Gastrocnemius medialis (tissue), 4 donors: ENCODE results near the gene ARHGAP40.

ENCODE experiments used
- POLR2A ChIP-seq, 2 donors: fragments of 450-650 bp; IDR thresholded peaks; one replicate each; pipeline ENCODE4 v1.6.1; 2017; ENCODE audit warnings: antibody characterized with exemption in 2 of 2, mild to moderate bottlenecking in 2 of 2, moderate library complexity in 2 of 2
- TF ChIP-seq, protein P1 (sequence below), 5 experiments: fragments of 450-650 bp in 3 of 5; fragments of 200-600 bp in 2 of 5; sonication (generic) in 2 of 5; IDR thresholded peaks in 4 of 5; conservative IDR thresholded peaks in 1 of 5; 1 replicate in 4 of 5; 2 replicates in 1 of 5; pipeline ENCODE4 v1.5.1; 2016 to 2019; ENCODE audit warnings: antibody characterized with exemption in 5 of 5, mild to moderate bottlenecking in 3 of 5, moderate library complexity in 3 of 5

DNA sequence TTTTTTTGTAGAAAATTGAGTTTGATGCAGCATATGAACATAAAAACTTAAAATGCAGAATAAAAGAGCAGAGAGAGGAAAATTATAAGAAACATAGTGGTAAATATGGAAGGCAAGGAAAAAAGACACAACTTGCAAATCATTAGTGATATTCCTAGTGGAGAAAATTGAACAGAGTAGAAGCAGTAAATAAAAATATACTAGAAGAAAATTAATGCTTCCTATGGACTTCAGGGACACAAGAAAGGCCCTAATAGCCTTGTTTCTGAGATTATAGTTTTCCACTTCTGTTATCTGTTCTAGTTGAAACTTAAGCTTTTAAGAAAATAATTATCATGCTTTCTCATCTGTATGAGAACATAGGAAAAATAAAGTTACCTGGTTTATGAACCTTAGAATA is 46.2 kb upstream of the ARHGAP40 start:
- TF ChIP-seq, protein P1, sequence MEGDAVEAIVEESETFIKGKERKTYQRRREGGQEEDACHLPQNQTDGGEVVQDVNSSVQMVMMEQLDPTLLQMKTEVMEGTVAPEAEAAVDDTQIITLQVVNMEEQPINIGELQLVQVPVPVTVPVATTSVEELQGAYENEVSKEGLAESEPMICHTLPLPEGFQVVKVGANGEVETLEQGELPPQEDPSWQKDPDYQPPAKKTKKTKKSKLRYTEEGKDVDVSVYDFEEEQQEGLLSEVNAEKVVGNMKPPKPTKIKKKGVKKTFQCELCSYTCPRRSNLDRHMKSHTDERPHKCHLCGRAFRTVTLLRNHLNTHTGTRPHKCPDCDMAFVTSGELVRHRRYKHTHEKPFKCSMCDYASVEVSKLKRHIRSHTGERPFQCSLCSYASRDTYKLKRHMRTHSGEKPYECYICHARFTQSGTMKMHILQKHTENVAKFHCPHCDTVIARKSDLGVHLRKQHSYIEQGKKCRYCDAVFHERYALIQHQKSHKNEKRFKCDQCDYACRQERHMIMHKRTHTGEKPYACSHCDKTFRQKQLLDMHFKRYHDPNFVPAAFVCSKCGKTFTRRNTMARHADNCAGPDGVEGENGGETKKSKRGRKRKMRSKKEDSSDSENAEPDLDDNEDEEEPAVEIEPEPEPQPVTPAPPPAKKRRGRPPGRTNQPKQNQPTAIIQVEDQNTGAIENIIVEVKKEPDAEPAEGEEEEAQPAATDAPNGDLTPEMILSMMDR (IDR thresholded peaks at IDR 0.05 in 4 of 5, conservative IDR thresholded peaks at IDR 0.05 in 1 of 5): no peak
- no peak for TF ChIP-seq POLR2A (IDR thresholded peaks at IDR 0.05)
